ENCODE data around the gene C16orf74. TPM values are rescaled to one million over a fixed set of nuclear protein-coding genes. Genes with fewer than 3 reads are reported as not detected.

C16orf74 gene
- total RNA-seq, 2 experiments from 2014 or later, result 2.1 to 2.9 TPM

- Histone ChIP-seq H3K27ac (ENCODE audit: low read depth in 1 of 2, low read length in 2 of 2) (no peak overlapping the region), H3K36me3 (ENCODE audit: insufficient read depth, low read length) (no peaks in the 10 kb centered on the region), H3K9me3 (ENCODE audit: control insufficient read depth in 1 of 2, insufficient read depth in 1 of 2, low read length in 2 of 2) (no peaks in the 10 kb centered on the region), H3K4me1 (ENCODE audit: insufficient read depth, low read length) (peaks cover 9% of the 10 kb centered on the region), H3K4me3 (ENCODE audit: low read length) (no peak overlapping the region), H3K27me3 (ENCODE audit: control insufficient read depth in 1 of 2, insufficient read depth in 2 of 2, low read length in 2 of 2) (no peaks in the 10 kb centered on the region)
- DNase-seq (no peak), ATAC-seq (ENCODE audit: poor library complexity) (no peak)
- Mint-ChIP-seq H3K4me1 (ENCODE audit: low read depth) (peaks cover 5% of the 10 kb centered on the region), H3K9me3 (no peaks in the 10 kb centered on the region), H3K27ac (no peak overlapping the region), H3K36me3 (ENCODE audit: low read depth) (peaks cover 6% of the 10 kb centered on the region), H3K4me3 (no peak overlapping the region), H3K27me3 (no peaks in the 10 kb centered on the region)
- CTCF ChIA-PET, result no interaction called here
- POLR2A ChIA-PET, result no interaction called here
- TF ChIP-seq CTCF (IDR thresholded peaks at IDR 0.05), result no peak
- intact Hi-C loops (cut with DNase I, micrococcal nuclease), result no loop called here
Measured at GRCh38 chr16:85722128-85722893, 28.6 kb downstream of the C16orf74 start.

GRCh38 chr16:85720302-85720637 is 30.6 kb downstream of the C16orf74 start:
- peaks cover 0 to 3% of the 10 kb centered on the region in 2 experiments for H3K27me3 ChIP-seq (ENCODE audit: control insufficient read depth in 1 of 2, insufficient read depth in 2 of 2, low read length in 2 of 2)
- Mint-ChIP-seq H3K27me3 (no peaks in the 10 kb centered on the region), H3K4me1 (ENCODE audit: low read depth) (peaks cover 10% of the 10 kb centered on the region), H3K9me3 (no peaks in the 10 kb centered on the region), H3K36me3 (ENCODE audit: low read depth) (no peaks in the 10 kb centered on the region), H3K27ac (no peak overlapping the region), H3K4me3 (no peak overlapping the region)
- H3K27ac ChIP-seq (ENCODE audit: low read depth in 1 of 2, low read length in 2 of 2), result no peak overlapping the region
- ChIA-PET POLR2A (no interaction called here), CTCF (no interaction called here)
- no peak for TF ChIP-seq CTCF (IDR thresholded peaks at IDR 0.05)
- no peak overlapping the region for H3K4me3 ChIP-seq (ENCODE audit: low read length)
- ATAC-seq (ENCODE audit: poor library complexity) (no peak), DNase-seq (no peak)
- H3K4me1 ChIP-seq (ENCODE audit: insufficient read depth, low read length), result peaks cover 23% of the 10 kb centered on the region
- intact Hi-C loops (cut with DNase I, micrococcal nuclease), result no loop called here
- no peaks in the 10 kb centered on the region for H3K36me3 ChIP-seq (ENCODE audit: insufficient read depth, low read length)
- no peaks in the 10 kb centered on the region for H3K9me3 ChIP-seq (ENCODE audit: control insufficient read depth in 1 of 2, insufficient read depth in 1 of 2, low read length in 2 of 2)

GRCh38 chr16:85719605-85720301 is 31.1 kb downstream of the C16orf74 start:
- POLR2A ChIA-PET, result no interaction called here
- no peak overlapping the region for H3K27ac ChIP-seq (ENCODE audit: low read depth in 1 of 2, low read length in 2 of 2)
- CTCF ChIA-PET, result no interaction called here
- no peak for TF ChIP-seq CTCF (IDR thresholded peaks at IDR 0.05)
- Mint-ChIP-seq H3K9me3 (no peaks in the 10 kb centered on the region), H3K27me3 (no peaks in the 10 kb centered on the region), H3K4me1 (ENCODE audit: low read depth) (peaks cover 13% of the 10 kb centered on the region), H3K36me3 (ENCODE audit: low read depth) (no peaks in the 10 kb centered on the region), H3K27ac (no peak overlapping the region), H3K4me3 (no peak overlapping the region)
- no peaks in the 10 kb centered on the region for H3K36me3 ChIP-seq (ENCODE audit: insufficient read depth, low read length)
- intact Hi-C loops (cut with DNase I, micrococcal nuclease), result loop anchor here (2.0 to 5.0 kb wide), 4 partner anchors 62 to 417 kb away; no protein-coding TSS in a partner anchor
- ATAC-seq (ENCODE audit: poor library complexity) (no peak), DNase-seq (no peak)
- H3K4me3 ChIP-seq (ENCODE audit: low read length), result no peak overlapping the region
- peaks cover 25% of the 10 kb centered on the region for H3K4me1 ChIP-seq (ENCODE audit: insufficient read depth, low read length)
- no peaks in the 10 kb centered on the region for H3K9me3 ChIP-seq (ENCODE audit: control insufficient read depth in 1 of 2, insufficient read depth in 1 of 2, low read length in 2 of 2)
- peaks cover 0 to 3% of the 10 kb centered on the region in 2 experiments for H3K27me3 ChIP-seq (ENCODE audit: control insufficient read depth in 1 of 2, insufficient read depth in 2 of 2, low read length in 2 of 2)
